K562 (cell line): ENCODE results near the gene NOCT. TPM values are rescaled to one million over a fixed set of nuclear protein-coding genes. Genes with fewer than 3 reads are reported as not detected.

Experiments used
- ADNP ChIP-seq: fragments of 200-800 bp; sonication (Bioruptor generic); IDR thresholded peaks from 2 replicates; pipeline ENCODE4 v1.6.1; 2016; ENCODE audit warnings: missing genetic modification characterization, missing compliant biosample characterization
- ARID1B ChIP-seq: fragments of 450-650 bp; IDR thresholded peaks from 2 replicates; pipeline ENCODE4 v1.6.1; 2016; ENCODE audit warnings: antibody characterized with exemption, mild to moderate bottlenecking, inconsistent platforms
- CBFB ChIP-seq: sonication (generic); formaldehyde crosslinking; IDR thresholded peaks from 2 replicates; pipeline ENCODE4 v1.4.0; 2020; ENCODE audit warnings: mild to moderate bottlenecking, missing genetic modification reagents
- FOXO4 ChIP-seq: fragments of 450-650 bp; formaldehyde crosslinking; IDR thresholded peaks from 2 replicates; pipeline ENCODE4 v1.4.0; 2020; ENCODE audit warnings: mild to moderate bottlenecking, moderate library complexity
- HNRNPUL1 ChIP-seq: fragments of 200-400 bp; formaldehyde crosslinking; IDR thresholded peaks from 2 replicates; pipeline ENCODE4 v1.6.1; 2017; ENCODE audit warnings: low read length
- ID3 ChIP-seq, 2 experiments: fragments of 250-450 bp in 1 of 2; fragments of 450-650 bp in 1 of 2; sonication (Bioruptor Pico) in 1 of 2; IDR thresholded peaks; 2 replicates each; pipeline versions ENCODE4 v1.6.1 to v1.8.0; 2016 to 2021; ENCODE audit warnings: mild to moderate bottlenecking in 2 of 2, moderate library complexity in 2 of 2, missing compliant biosample characterization in 1 of 2, missing genetic modification characterization in 1 of 2
- KAT8 ChIP-seq: fragments of 450-650 bp; IDR thresholded peaks from 2 replicates; pipeline ENCODE4 v1.6.1; 2016; ENCODE audit warnings: low read depth, mild to moderate bottlenecking
- KDM4B ChIP-seq, 2 experiments: fragments of 450-650 bp in 1 of 2; sonication (generic) in 1 of 2; IDR thresholded peaks; 2 replicates each; pipeline ENCODE4 v1.6.1; 2016 to 2017; ENCODE audit warnings: borderline replicate concordance in 2 of 2, antibody characterized with exemption in 1 of 2, low read depth in 1 of 2, mild to moderate bottlenecking in 1 of 2
- MYNN ChIP-seq, 2 experiments: sonication (generic); formaldehyde crosslinking in 1 of 2; IDR thresholded peaks; 2 replicates each; pipeline versions ENCODE4 v1.5.0 to v1.6.1; 2016 to 2020; ENCODE audit warnings: antibody characterized with exemption in 1 of 2, missing genetic modification reagents in 1 of 2
- TRIM25 ChIP-seq: fragments of 450-650 bp; IDR thresholded peaks from 2 replicates; pipeline ENCODE4 v1.7.0; 2016; ENCODE audit warnings: borderline replicate concordance
- ZC3H8 ChIP-seq: fragments of 450-650 bp; IDR thresholded peaks from 2 replicates; pipeline ENCODE4 v1.6.1; 2017
- ZNF347 ChIP-seq: fragments of 450-650 bp; formaldehyde crosslinking; IDR thresholded peaks from 2 replicates; pipeline ENCODE4 v1.4.0; 2020; ENCODE audit warnings: low read depth, mild to moderate bottlenecking, moderate library complexity
- ZNF436 ChIP-seq: fragments of 250-450, 450-650 bp; sonication (Bioruptor Pico); formaldehyde crosslinking; IDR thresholded peaks from 2 replicates; pipeline ENCODE4 v1.7.0; 2020; ENCODE audit warnings: mild to moderate bottlenecking
- ZNF79 ChIP-seq: fragments of 250-450 bp; sonication (Bioruptor Pico); IDR thresholded peaks from 2 replicates; pipeline ENCODE4 v1.4.0; 2020; ENCODE audit warnings: low read depth, mild to moderate bottlenecking, moderate library complexity
- polyA plus RNA-seq, 8 experiments: library from polyadenylated mRNA; depleted of rRNA in 4 of 8; stranded (reverse) in 5 of 8; unstranded in 3 of 8; fragments of >200 nt; fragmentation: Nextera tagmentation in 2 of 8; fragmentation: Illumina TruSeq in 1 of 8; extraction: Ambion mirVana in 2 of 8; extraction: Trizol in 1 of 8; gene quantifications; 2 replicates each; pipeline versions ENCODE4 v1.2.1 to v1.2.3, GENCODE V29; 2011 to 2014; ENCODE audit warnings: inconsistent platforms in 1 of 8, missing spikeins in 1 of 8
- total RNA-seq, 7 experiments: library from RNA; depleted of rRNA in 6 of 7; stranded (reverse); fragments of >200 nt in 6 of 7; fragmentation: Illumina TruSeq in 2 of 7; extraction: Trizol in 2 of 7; gene quantifications; 2 replicates each; pipeline versions ENCODE4 v1.2.1 to v1.2.3, GENCODE V29; 2011 to 2021; ENCODE audit warnings: low replicate concordance in 1 of 7

NOCT gene
- total and polyA plus RNA-seq, 9 of the 15 experiments (the other 6 are each of a cell fraction or from before 2014, with no cell fraction given) = 1.3 to 20.2 (median 11.1) TPM

- TF ChIP-seq ID3 (CRISPR knock-in tag; IDR thresholded peaks at IDR 0.05) (no peak), ID3 (tag; IDR thresholded peaks at IDR 0.05) (no peak), KAT8 (no peak), TRIM25 (no peak), FOXO4 (no peak), CBFB (no peak), KDM4B (IDR thresholded peaks at IDR 0.05; ENCODE audit: borderline replicate concordance in 2 of 2, low read depth in 1 of 2) (no peak), ZNF347 (CRISPR knock-in tag) (no peak), HNRNPUL1 (no peak), MYNN (IDR thresholded peaks at IDR 0.05) (no peak), MYNN (CRISPR knock-in tag; IDR thresholded peaks at IDR 0.05) (no peak), ARID1B (no peak), ADNP (tag) (no peak), ZNF79 (CRISPR knock-in tag) (no peak), ZNF436 (CRISPR knock-in tag) (no peak), ZC3H8 (no peak)
Measured at GRCh38 chr4:139007640-139008039, 7.9 kb upstream of the NOCT start (continued).
